Measurements from ENCODE around the gene TRAPPC6A.
A peak's percentile ranks its signal among the peaks of the same experiment; 100 is the strongest.
"Not testable (repeated sequence)": the region's sequence is repeated elsewhere in the genome, so short reads cannot be mapped to it uniquely, and the experiment has no call there.

Gene TRAPPC6A

GRCh38 chr19:45125360-45125759 is 52.7 kb downstream of the TRAPPC6A start:
- no peak for DNase-seq

- no peak for DNase-seq
Observed at GRCh38 chr19:45124021-45124420, 54.0 kb downstream of the TRAPPC6A start.

DNA sequence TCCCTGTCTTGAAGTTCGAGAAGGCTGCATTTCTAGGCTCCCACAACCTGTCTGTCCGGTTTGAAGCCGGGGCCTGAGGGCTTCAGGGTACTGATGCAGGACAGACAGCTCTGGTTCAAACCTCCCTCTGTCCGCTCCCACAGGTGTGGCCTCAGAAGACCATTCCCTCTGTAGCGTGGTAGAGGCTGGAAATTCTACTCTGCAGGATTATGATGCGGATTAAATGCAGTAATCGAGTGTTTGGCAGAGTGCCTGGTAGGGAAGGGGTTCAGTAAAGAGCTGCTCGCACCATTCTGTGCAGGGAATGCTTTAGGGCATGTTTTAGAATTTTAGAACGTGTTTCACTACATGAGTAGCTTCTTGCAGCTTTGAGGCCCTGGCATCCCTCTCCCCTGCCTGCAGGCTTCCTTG is 54.6 kb downstream of the TRAPPC6A start:
- no peak for DNase-seq

- DNase-seq = no peak
Observed at GRCh38 chr19:45122832-45123231, 55.2 kb downstream of the TRAPPC6A start.

GRCh38 chr19:45121827-45122345 is 56.2 kb downstream of the TRAPPC6A start:
- no peak for DNase-seq

- no peak for DNase-seq
Observed at GRCh38 chr19:45119582-45119981, 58.5 kb downstream of the TRAPPC6A start.

DNA sequence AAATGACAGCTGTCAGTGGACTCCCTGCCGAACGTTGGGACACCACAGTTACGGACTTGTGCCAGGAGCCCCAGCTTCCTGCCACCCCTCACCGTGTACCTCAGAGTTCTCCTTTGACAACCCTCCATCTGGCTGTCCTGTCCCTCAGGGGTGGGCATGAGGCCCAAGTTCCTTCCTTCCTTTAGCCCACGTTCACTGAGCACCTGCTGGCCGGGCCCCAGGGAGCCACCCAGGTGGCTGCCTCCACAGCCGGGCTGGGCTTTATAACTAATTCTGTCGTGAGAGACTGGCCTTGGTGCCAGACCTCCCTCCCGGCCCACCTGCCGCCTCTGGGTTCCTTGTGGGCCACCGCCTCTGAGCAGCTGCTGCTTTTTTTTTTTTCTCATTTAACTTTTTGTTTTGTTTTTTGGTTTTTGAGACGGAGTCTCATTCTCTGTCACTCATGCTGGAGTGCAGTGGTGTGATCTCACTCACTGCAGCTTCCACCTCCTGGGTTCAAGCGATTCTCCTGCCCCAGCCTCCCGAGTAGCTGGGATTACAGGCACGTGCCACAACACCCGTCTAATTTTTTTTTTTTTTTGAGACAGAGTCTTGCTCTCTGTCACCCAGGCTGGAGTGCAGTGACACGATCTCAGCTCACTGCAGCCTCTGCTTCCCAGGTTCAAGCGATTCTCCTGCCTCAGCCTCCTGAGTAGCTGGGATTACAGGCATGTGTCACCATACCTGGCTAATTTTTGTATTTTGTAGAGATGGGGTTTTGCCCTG is 59.3 kb downstream of the TRAPPC6A start:
- not testable (repeated sequence) for DNase-seq

DNA sequence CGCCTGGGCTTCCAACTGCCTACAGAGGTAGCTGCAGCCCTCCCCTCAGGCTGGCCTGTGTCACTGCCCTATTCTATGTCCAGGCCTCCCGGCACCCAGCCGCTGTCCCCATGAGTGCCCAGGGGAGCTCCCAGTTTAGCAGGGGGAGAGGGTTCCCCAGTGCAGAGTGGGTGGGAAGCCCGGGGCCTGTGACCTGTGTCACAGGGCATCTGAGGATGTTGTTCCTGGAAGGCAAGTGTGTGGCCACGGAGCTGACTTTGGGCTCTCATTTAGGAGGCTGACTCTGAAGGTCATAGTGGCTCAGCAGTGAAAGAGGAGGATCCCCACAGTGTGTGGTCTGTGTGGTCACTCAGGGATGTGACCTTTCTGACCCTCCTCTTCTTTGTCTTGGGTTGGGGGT is 59.9 kb downstream of the TRAPPC6A start:
- no peak for DNase-seq

DNA sequence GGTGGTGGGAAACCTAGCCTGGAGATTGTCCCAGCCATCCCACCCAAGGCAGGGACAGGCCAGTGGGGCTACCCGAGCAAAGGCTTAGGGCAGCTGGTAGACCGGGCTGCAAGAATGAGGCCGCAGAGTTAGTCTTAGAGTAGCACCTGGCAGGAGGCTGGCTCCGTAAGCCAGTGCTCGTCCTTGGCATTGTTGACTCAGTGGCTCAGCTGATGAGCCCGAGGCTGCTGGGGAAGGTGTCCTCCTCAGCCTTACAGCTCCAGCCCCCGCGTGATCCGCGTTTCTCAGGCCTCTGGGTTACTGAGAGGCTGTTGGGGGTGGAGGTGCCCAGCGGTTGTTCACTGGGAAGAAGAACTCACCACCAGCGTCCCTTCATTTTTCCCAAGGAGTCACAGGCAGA is 60.4 kb downstream of the TRAPPC6A start:
- DNase-seq = no peak

DNA sequence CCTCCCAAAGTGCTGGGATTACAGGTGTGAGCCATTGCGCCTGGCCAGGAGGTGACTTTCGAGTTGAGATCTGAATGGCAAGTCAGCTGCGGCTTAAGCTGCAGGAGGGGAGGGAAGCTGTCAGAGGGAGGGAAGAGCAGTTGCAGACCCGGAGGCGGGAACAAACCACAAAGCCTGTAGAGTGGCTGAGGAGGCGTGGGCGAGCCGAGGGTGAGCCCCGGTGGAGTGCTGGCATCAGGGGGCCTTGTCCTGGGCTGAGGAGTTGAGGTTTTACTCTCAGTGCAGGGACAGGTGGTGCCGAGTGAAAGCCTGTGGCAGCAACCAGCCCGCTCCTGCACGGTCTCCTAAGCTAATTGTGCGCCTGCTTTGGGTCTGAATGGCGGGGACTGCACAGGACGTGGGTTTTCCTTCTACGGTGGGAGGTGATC is 60.9 kb downstream of the TRAPPC6A start:
- DNase-seq = peak; percentile 83

GRCh38 chr19:45115809-45116615 is 62.0 kb downstream of the TRAPPC6A start:
- DNase-seq = no peak

DNA sequence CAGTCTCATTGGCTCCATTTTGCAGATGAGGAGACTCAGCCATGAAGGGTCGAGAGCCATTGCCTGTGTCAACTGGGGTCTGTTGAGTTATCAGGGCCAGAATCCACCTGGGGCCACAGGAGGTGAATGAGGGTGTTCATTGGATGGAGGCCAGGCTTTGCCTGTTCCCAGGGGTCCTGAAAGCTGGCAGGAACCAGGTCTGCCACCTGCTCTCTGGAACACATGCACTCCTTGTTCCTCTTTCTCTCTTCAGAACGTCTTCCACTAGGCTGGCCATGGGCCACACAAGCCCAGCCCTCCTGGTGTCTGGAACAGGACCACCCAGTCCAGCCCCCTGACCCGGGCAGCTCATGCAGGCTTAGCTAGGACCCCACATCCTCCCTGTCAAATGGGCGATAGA is 63.9 kb downstream of the TRAPPC6A start:
- no peak for DNase-seq

- no peak for DNase-seq
Observed at GRCh38 chr19:45113628-45114027, 64.4 kb downstream of the TRAPPC6A start.

All from activated CD8-positive, alpha-beta memory T cell treated with anti-CD3 and anti-CD28 coated beads, Interleukin-2, amount 50 U/mL, for 48 hours (primary cell).